GM18511 (cell line): Measurements from ENCODE around the gene IDH3G.
"Not testable (repeated sequence)": the region's sequence is repeated elsewhere in the genome, so short reads cannot be mapped to it uniquely, and the experiment has no call there.

Source experiments
- ATAC-seq: cut with Tn5 transposase; IDR thresholded peaks from one replicate; pipeline ENCODE4 v1.9.1; 2021; ENCODE audit warnings: mild to moderate bottlenecking, moderate library complexity; ENCODE audit not compliant: unreplicated experiment

IDH3G gene

DNA sequence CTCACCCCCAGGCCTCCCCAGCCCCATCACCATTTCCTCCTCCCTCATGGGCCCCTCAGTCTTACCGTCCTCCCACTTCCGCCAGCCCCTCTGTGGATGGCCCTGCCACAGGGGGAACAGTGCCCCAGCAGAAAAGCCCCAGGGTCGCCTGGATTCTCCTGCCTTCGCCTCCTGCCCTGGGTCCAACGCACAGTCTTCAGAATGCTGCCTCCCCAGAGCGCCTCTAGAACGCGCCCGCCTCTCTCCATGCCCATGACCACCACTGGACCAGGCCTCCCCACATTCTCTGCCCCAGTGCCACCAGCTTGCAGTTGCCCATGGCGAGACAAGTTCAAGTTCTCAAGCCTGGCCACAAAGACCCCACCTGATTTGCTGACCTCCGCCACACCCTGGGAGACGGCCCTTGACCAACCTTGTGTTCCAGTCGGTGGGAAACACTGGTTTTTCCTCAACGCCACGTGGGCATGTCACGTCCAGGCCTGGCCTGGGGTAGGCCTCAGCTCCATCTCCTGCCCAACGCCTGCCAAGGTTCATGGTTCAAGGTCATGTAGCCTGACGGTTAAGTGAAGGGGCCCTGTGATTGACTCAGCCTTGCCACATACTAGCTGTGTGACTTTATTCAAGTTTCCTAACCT lies 30.8 kb downstream of the IDH3G start:
- no peak for ATAC-seq

GRCh38 chrX:153762626-153763173 lies 31.5 kb downstream of the IDH3G start:
- no peak for ATAC-seq

DNA sequence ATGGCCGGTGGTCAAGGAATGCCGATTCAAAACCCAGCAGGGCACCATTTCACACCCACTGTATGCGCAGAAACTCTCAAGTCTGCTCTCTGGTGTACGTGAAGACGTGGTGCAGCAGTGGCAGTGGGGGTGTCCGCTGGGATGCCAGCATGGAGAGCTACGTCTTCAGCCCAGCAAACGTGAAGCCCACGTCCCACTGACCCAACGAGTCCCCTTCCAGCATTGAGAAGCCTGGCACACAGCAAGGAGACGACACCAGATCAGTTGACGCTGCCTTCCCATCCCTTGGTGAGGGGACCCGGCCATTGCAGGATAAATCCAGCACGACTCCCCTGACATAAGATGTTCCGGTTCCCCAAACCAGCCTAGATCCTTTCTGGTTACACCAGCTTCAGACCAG lies 32.3 kb downstream of the IDH3G start:
- ATAC-seq, result no peak

DNA sequence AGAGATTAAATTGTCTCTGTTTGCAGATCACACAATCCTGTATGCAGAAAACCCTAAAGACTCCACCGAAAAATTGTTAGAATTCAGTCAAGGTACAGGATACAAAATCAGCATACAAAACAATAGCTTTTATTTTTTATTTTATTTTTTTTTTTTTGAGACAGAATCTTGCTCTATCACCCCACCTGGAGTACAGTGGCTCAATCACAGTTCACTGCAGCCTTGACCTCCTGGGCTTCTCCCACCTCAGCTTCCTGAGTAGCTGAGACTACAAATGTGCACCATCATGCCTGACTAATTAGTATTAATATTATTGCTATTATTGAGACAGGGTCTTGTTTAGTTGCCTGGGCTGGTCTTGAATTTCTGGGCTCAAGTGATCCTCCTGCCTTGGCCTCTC lies 39.0 kb downstream of the IDH3G start:
- no peak for ATAC-seq

DNA sequence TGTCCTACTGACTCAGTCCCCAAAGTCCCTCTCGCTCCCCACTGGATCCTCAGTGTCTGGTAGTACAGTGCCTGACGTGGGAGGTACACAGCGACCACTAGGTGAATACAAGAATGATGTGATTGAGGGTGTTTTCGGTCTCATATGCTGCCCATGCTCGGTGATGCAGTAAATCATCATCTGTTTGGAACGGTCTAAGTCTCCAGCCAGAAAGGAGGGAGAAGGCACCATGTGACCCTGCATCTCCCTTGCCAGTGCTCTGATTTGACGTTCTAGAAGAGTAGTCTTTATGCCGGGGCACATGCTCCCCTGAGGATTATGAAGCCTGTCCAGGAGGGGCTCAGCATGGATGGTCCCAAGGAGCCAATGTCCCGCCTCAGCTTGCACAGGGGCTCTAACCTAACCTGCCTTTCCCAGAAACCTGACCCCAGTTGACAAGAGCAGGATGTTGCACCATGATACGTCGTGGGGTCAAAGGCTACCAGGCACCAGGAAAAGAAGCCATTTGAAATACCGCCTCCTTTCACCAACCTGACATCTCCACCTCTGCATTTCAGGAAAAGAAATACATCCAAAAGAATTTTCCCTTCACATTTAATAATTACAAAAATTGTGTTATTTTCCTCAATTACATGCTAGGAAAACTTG lies 43.9 kb downstream of the IDH3G start:
- no peak for ATAC-seq

GRCh38 chrX:153749017-153749416 lies 45.2 kb downstream of the IDH3G start:
- ATAC-seq, result not testable (repeated sequence)

DNA sequence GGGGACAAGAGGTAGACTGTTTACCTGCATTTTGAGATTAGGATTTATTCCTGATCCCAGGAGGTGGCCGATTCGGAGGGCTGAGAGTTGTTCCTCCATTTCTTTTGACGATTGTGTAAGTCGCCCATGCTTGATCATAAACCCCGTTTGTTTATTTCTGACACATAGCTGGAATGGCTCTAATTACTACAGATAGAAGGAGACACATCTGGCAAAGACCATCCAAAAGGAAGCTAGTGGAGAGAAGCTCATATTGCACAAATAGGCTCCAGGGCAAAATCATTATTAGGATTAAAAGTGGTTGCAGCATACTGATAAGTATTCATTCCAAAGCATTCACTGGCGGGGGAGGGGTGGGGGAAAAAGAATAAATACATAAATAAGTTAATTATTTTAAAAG lies 47.2 kb downstream of the IDH3G start:
- not testable (repeated sequence) for ATAC-seq

DNA sequence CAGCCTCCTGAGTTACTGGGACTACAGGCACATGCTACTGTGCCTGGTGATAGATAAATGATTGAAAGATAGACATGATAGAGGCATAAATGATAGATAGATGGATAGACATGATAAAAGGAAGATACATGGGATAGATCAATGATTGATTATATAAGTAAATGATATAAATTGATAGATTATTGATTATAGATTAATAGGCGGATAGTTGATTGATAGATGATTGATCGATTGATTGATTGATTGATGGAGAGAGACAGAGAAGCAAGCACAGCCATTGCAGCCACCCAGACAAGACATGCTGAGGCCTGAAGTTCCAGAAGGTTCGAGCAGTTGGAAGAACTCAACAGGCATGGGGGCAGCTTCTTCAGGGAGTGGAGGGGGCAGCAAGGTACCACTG lies 47.8 kb downstream of the IDH3G start:
- no peak for ATAC-seq

DNA sequence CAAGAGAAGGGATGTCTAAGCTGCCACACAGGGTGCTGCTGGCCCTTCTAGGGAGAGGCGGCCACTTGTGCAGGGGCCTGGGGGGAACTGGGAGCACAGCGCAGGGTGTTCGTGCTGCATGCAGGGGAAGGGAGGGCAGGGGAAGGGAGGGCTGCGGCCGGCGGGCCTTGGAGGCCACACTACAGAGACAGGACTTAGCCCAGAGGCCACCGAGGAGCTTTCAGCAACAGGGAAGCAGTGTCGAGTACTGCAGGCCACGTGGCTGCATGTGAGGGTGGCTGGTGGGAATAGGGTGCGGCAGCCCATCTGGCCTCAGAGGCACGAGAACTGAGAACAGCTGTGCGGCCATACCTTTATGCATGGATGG lies 49.1 kb downstream of the IDH3G start:
- ATAC-seq, result not testable (repeated sequence)

DNA sequence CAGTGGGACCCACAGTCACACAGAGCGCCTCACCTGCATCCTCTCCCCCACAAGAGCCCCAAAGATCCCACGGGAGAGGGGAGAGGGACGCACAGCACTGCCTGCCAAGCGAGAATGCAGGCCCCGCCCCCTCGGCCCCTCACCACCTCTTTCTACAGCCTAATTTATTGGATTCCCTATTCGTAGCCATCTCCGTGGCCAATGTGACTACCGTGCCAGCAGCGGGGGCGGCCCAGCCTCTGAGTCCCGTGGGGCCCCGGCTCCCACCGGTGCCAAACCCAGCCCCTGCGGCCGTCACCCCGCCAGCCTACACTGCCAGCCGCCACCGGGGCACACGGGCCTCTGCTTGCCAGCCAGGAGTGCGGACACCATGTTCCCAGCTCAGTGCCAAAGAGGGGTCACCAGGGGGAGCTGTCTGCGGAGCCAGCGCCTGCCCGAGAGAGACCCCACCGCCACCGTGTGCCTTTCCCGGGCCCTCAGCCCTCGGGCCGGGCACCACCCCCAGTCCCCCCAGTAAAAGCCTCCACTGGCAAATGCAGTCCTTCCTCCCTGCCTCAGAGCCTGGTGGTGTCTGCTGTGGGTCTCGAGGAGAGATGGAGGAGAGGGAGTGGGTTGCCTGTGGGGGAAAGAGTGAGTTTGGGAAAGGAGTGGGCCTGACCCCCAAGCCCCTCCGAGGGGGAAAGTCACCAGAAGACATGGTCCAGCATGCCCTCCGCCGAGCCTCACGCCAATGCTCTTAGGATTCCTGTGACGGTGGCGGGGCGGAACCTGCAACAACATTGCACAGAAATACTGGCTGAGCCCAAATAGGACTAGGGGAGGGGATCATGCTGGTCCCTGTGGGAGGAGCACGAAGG lies 49.7 kb downstream of the IDH3G start:
- ATAC-seq, result no peak

DNA sequence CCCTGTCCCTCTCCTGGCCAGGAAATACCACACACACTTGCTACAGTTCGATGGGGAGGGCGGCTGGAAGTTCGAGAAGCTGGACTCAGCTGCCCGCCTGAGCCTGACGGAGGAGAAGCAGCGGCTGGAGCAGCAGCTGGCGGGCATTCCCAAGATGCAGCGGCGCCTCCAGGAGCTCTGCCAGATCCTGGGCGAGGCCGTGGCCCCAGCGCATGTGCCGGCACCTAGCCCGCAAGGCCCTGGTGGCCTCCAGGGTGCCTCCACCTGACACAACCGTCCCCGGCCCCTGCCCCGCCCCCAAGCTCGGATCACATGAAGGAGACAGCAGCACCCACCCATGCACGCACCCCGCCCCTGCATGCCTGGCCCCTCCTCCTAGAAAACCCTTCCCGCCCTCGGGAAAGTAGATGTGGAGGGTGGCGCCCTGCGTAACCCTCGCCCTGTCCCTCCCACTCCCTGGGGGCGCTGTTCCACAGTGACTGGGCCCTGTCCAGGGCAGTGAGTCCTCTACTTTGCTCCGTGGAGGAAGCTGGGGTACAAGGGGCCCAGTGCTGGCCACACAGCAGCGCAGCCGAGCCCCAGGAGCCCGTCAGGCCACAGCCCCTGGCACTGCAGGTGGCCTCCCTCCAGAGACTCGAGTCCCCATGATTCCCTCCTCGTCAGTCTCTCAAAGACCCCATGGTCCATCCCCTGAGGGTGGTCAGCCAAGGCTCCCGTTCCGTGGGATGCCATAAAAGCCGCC lies 50.5 kb downstream of the IDH3G start:
- not testable (repeated sequence) for ATAC-seq

DNA sequence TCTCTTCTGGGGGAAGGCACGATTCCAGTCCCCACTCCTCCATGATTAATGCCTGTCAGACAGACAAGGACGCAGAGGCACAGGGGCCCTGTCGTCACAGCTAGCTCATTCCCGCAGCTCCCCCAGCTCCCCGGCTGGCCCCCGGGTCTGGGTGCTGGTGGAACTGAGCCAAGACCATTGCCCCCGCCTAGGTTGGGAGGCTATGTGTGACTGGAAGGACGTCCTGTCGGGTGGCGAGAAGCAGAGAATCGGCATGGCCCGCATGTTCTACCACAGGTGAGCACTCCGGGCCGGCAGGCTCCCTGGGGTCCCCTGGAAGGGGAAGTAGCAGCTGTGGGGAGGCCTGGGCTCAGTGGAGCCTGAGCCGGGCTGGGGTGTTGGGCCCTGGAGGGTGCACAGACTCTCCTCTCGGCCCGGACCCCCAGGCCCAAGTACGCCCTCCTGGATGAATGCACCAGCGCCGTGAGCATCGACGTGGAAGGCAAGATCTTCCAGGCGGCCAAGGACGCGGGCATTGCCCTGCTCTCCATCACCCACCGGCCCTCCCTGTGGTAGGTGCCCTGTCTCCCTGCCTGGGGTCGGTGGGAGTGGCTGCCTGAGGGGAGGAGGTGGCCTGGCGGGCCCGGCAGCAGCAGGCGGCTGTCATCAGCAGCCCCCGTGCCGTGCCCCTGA lies 51.2 kb downstream of the IDH3G start:
- ATAC-seq, result not testable (repeated sequence)

DNA sequence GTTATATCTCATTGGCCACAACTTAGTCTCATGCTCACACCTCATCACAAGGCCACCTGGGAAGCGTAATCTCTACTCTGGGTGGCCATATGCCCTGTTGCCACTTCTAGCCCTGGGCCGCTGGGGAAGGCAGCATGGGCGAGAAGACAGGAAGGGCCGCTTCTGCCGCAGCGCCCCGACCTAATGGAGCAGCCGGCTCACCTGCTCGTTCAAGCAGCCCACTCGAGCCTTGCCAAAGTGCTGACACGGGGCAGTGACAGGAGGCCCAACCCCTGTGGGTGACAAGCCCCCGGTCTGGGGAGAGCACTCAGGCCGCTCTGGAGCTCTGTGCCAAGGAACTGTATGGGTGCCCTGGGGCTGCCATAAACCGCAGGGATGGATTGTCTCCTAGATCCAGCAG lies 52.1 kb downstream of the IDH3G start:
- not testable (repeated sequence) for ATAC-seq

GRCh38 chrX:153741446-153741845 lies 52.7 kb downstream of the IDH3G start:
- ATAC-seq, result no peak

GRCh38 chrX:153740631-153741222 lies 53.4 kb downstream of the IDH3G start:
- no peak for ATAC-seq

- no peak for ATAC-seq
Measured at GRCh38 chrX:153739754-153740486, 54.3 kb downstream of the IDH3G start.

GRCh38 chrX:153738056-153738605 lies 56.0 kb downstream of the IDH3G start:
- no peak for ATAC-seq

DNA sequence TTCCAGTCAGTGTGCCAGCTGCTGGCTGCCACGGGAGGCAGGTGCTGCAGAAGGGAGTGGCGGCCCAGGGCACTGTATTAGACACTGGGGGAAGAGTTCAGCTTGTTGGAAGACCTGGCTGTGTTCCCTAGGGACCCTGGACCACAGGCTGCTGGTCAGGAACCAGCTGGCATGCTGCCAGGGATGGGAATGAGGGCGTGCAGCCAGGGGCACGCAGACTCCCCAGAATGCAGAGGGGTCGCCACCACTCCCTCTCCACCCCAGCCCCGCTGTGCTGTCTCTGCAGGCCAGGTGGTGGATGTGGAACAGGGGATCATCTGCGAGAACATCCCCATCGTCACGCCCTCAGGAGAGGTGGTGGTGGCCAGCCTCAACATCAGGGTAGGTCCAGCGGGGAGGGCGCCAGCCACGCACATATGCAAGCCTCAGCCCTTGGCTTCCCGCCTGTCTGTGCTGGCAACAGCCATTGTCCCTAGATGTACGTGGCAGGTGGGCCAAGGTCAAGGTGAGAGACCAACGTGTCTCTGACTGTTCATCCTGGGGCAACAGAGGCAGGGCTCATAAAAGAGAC lies 57.2 kb downstream of the IDH3G start:
- no peak for ATAC-seq
